ENCODE measurements around the gene GAPDH. TPM values are rescaled to one million over a fixed set of nuclear protein-coding genes. Genes with fewer than 3 reads are reported as not detected.

Gene GAPDH
- total RNA-seq, 4 donors from 2014 or later = 2,526 to 4,151 (median 3,597) TPM

GRCh38 chr12:6507102-6507998 lies 27.0 kb upstream of the GAPDH start:
- intact Hi-C loops (cut with DNase I) = no loop called here
- Histone ChIP-seq H3K27me3 (no peaks in the 10 kb centered on the region), H3K36me3 (peaks cover 0 to 59% (median 0%) of the 10 kb centered on the region in 3 donors), H3K9me3 (no peaks in the 10 kb centered on the region), H3K27ac (peak overlapping the region; percentile 33 to 67 (median 35)), H3K4me3 (no peak overlapping the region), H3K4me1 (peaks cover 0 to 15% (median 5%) of the 10 kb centered on the region in 3 donors)
- no peak for DNase-seq
- WGBS, 2 donors = 59 to 67% methylated on average over 11 to 12 of the region's 12 CpGs
- TF ChIP-seq POLR2A (IDR thresholded peaks at IDR 0.05) = no peak
- TF ChIP-seq CTCF (IDR thresholded peaks at IDR 0.05) = no peak

DNA sequence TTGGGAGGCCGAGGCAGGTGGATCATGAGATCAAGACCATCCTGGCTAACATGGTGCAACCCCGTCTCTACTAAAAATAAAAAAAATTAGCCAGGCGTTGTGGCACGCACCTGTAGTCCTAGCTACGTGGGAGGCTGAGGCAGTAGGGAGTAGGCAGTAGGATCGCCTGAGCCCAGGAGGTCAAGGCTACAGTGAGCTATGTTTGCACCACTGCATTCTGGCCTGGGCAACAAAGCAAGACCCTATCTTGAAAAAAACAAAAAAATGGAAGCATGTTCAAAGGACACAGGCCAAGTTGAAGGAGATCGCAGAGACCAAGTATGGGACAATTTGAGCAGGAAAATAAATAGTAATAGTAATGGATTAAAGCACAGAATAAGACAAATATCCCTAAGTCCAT lies 26.2 kb upstream of the GAPDH start:
- Histone ChIP-seq H3K4me3 (no peak overlapping the region), H3K9me3 (no peaks in the 10 kb centered on the region), H3K36me3 (peaks cover 0 to 61% (median 0%) of the 10 kb centered on the region in 3 donors), H3K27ac (peak overlapping the region in 3 of 4 donors; percentile 28 to 67 (median 36)), H3K27me3 (no peaks in the 10 kb centered on the region), H3K4me1 (peaks cover 0 to 15% (median 5%) of the 10 kb centered on the region in 3 donors)
- intact Hi-C loops (cut with DNase I) = no loop called here
- TF ChIP-seq POLR2A (IDR thresholded peaks at IDR 0.05) (no peak), CTCF (IDR thresholded peaks at IDR 0.05) (no peak)
- 72 to 74% methylated on average over 6 to 7 of the region's 7 CpGs for WGBS, 2 donors
- DNase-seq = no peak

- no peaks in the 10 kb centered on the region for H3K27me3 ChIP-seq
- no peak overlapping the region for H3K4me3 ChIP-seq
- intact Hi-C loops (cut with DNase I) = no loop called here
- no peaks in the 10 kb centered on the region for H3K9me3 ChIP-seq
- TF ChIP-seq CTCF (IDR thresholded peaks at IDR 0.05) (no peak), POLR2A (IDR thresholded peaks at IDR 0.05) (no peak)
- no peak for DNase-seq
- peaks cover 30 to 100% (median 63%) of the 10 kb centered on the region in 3 donors for H3K36me3 ChIP-seq
- peaks cover 0 to 6% (median 0%) of the 10 kb centered on the region in 3 donors for H3K4me1 ChIP-seq
- 71 to 82% methylated on average over 3 of the region's 3 CpGs for WGBS, 2 donors
- H3K27ac ChIP-seq = no peak overlapping the region
Observed at GRCh38 chr12:6520186-6520585, 14.1 kb upstream of the GAPDH start.

DNA sequence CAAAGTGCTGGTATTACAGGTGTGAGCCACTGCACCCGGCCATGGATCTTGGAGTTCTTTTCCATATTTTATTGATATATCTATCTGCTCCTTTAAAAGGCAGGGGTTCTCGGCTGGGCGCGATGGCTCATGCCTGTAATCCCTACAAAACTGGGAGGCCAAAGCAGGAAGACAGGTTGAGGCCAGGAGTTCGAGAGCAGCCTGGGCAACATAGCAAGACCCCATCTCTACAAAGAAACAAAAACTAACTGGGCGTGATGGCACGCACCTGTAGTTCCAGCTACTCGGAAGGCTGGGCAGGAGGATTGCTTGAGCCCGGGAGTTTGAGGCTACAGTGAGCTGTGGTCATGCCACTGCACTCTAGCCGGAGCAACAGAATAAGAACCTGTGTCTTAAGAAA lies 12.1 kb upstream of the GAPDH start:
- Histone ChIP-seq H3K9me3 (no peaks in the 10 kb centered on the region), H3K4me1 (peaks cover 4 to 24% (median 8%) of the 10 kb centered on the region in 3 donors), H3K27ac (no peak overlapping the region), H3K27me3 (no peaks in the 10 kb centered on the region), H3K4me3 (no peak overlapping the region), H3K36me3 (peaks cover 22 to 100% (median 64%) of the 10 kb centered on the region in 3 donors)
- no peak for DNase-seq
- WGBS, 2 donors = 38 to 83% methylated on average over 2 to 10 of the region's 10 CpGs
- TF ChIP-seq POLR2A (IDR thresholded peaks at IDR 0.05) = no peak
- TF ChIP-seq CTCF (IDR thresholded peaks at IDR 0.05) = no peak
- intact Hi-C loops (cut with DNase I) = no loop called here

GRCh38 chr12:6523708-6524107 lies 10.6 kb upstream of the GAPDH start:
- Histone ChIP-seq H3K27ac (peak overlapping the region in 1 of 4 donors; percentile 19), H3K9me3 (no peaks in the 10 kb centered on the region), H3K36me3 (peaks cover 26 to 100% (median 66%) of the 10 kb centered on the region in 3 donors), H3K4me3 (no peak overlapping the region), H3K4me1 (peaks cover 4 to 39% (median 18%) of the 10 kb centered on the region in 3 donors), H3K27me3 (no peaks in the 10 kb centered on the region)
- DNase-seq = no peak
- 36 to 69% methylated on average over 3 of the region's 3 CpGs for WGBS, 2 donors
- intact Hi-C loops (cut with DNase I) = no loop called here
- TF ChIP-seq CTCF (IDR thresholded peaks at IDR 0.05) (no peak), POLR2A (IDR thresholded peaks at IDR 0.05) (no peak)
